SW480 (cell line): ENCODE results near the gene LMBRD2.

Experiments
- DNase-seq: peaks from one replicate; pipeline ENCODE4 v3.0.0-alpha.2; 2016; ENCODE audit warnings: low spot score

LMBRD2 gene

DNA sequence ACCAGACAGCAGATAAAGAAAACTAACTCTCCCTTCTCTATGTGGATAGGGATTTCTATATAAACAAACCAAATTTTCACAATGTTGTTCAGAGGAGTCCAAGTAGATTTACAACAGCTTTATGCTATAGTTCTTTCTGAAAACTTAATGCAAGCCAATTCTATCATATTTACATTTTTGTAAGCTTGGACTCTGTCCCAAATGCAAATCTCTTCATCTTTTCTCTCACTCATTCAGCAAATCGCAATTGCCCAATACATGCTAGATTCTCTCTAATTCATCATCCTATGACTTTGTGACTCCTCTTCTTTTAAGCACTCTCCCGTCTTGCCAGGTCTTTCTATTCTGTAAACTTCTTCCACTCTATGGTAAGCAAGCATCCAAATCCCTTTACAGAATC is 45.9 kb downstream of the LMBRD2 start:
- no peak for DNase-seq

DNA sequence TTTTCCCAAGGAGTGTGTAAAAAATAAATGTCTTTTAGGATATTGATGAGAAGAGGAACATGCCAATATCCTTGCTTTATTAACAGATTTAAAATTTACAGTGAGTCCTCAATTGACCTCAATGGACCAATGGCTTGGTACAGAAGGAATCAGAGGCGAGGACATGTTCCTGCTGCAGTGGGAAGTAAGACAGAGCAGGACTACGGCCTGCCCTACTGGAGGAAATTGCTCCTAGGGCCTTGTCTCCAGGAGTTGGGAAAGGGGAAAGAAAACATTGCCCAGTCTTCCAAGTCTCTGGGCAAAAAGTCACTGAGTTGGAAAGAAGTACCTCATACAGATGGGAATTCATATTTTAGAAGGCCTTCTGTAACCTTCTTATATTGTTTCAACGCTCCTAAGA is 51.9 kb downstream of the LMBRD2 start:
- no peak for DNase-seq

DNA sequence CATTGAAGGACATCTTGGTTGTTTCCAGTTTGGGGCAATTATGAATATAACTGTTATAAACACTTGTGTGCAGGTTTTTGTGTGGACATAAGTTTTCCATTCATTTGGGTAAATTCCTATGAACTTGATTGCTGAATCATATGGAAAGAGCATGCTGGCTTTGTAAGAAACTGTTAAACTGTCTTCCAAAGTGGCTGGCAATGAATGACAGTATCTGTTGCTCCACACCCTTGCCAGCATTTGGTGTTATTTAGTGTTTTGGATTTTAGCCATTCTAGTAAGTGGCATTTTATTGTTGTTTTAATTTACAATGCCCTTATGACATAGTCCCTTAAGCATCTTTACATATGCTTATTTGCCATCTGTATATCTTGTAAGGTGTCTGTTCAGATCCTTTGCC is 55.2 kb downstream of the LMBRD2 start:
- no peak for DNase-seq

DNA sequence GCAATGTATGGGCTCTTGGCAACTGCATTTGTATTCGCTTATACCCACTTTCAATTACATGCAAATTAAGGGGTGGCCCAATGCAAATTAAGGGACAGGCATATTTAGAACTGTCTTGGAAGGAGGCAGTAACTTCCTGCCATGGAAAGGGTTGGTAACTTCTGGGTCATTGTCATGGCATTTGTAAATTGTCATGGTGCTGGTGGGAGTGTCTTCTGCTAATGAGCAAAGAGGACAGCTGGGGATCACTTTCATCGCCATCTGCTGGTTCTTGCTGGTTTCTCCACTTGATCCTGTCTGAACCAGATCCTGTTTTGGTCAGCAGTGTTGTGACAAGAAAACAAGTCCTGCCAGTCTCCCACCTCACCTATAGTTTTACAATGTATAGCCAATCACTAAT is 61.7 kb downstream of the LMBRD2 start:
- peak; percentile 35 for DNase-seq

DNA sequence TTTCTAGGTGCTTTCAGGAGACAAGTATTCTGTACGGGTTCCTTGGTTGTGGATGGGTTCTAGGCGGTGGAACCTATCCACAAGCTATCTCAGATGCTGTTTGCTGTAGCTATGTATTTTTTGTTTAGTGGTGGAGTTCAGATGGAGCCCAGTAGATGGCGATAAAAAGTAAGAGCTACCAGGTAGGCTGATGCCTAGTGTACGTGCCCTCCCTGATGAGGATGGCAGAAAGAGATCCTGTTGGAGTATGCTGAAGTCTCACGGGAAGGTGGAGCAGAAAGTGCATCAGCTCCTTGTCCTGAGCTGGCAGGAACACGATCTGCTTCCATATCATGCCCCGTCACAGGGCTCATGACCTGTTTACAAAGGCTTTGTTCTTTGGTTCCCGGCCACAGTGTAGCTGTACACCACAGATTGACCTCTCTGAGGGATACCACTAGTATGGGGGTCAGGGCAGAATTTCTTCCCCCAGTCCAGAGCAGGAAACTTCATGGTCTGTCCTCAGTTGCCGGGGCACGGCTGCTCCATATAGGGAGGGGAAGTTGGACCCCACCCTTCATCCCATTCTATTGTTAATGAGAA is 72.4 kb downstream of the LMBRD2 start:
- peak; percentile 72 for DNase-seq

DNA sequence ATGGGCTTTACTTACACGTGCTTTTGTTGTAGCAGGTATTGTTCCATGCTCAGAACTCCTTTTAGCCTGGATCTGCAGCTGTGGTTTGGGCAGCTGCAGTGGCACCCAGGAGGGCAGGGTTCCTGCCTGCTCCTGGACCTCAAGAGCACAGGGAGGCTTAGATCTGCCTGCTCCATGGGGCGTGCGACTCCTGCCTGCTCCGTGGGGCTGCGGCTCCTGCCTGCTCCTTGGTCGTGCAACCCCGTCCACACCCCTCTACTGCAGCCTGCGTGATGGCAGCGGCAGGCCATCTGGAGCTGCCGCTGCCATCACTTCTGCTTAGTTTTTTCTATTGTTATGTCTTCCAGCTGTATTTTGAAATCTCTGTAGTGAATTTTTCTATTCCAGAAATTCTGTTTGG is 73.3 kb downstream of the LMBRD2 start:
- DNase-seq: no peak

DNA sequence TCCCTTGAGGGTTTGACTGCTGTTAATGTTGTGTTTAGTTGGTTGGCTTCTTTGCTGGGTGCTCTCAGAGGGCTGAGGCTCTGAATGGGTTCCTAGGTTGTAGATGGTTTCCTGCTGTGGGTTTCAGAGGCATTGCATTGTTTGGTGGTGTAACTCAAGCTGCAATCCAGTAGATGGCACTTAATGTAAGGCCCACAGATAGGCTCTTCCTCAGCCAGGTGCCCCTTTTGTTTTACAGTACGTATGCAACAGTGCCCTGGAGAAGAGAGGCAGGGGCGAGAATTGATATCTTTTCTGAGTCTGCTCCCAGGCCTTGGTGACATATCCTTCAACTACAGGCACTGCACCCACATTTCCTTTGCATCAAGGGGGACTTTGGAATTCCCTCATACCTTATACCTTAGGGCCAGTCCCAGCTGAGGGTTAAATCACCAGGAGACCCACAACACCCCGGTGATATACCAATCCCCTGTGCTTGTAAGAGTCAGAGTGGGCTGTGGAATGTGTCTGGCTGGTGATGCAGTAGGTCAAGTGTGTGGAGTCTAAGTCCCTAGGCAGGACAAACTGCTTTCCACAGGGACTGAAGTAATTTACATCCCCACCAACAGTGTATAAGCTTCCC is 78.0 kb downstream of the LMBRD2 start:
- peak; percentile 42 for DNase-seq

DNA sequence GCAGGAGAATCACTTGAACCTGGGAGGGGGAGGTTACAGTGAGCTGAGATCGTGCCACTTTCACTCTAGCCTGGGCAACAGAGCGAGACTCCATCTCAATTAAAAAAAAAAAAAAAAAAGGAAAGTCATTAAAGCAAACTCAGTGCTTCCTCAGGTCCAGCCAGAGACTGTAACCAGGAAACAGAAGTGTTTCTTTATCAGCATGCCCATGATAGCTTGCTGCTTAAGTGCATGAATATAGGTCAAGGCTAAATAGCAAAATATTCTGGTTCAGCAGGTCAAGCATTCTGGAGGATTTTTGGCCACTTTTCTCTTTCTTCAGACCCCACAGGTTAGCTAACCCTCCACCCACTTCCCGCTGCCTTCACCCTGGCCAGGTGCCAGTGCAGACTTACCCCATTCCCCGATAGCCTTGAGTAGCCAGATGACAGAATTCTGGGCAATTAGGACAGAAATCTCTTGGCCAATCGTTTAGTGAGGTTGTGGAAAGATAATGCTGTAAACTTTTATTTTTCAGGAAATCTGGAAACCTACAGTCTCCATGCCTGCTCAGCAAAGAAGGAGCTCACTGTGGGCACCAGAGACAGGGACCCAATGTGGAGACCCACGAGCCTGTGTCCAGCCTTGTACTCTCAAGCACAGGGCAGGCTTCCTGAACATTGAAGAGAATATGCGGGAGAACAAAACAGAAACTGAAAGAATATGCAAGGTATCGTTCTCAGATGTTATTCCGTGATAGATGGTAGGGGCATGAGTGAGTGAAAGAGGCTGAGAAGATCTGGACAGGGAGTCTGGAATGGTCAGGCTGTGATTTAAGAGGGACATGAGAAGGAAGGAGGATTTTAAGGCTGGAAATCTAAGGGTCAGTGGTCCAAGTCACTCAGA is 80.8 kb downstream of the LMBRD2 start:
- peak; percentile 19 for DNase-seq

DNA sequence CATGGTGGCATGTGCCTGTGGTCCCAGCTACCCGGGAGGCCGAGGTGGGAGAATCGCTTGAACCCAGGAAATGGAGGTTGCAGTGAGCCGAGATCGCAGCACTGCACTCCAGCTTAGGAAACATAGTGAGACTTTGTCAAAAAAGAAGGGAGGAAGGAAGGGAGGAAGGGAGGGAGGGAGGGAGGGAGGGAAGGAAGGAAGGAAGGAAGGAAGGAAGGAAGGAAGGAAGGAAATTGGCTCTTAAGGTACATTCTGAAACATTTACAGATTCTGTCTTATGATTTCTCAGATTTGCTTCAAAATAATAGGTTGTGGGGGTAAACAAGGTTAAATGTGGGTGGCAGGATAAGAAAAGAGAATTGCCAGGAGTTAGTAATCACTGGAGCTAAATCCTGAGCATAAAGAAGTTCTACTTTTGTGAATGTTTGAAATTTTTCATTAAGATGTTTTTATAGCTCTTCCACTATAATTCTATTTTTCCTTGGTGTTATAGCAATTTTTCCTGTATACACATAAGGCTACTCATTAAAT is 82.9 kb downstream of the LMBRD2 start:
- no peak for DNase-seq

DNA sequence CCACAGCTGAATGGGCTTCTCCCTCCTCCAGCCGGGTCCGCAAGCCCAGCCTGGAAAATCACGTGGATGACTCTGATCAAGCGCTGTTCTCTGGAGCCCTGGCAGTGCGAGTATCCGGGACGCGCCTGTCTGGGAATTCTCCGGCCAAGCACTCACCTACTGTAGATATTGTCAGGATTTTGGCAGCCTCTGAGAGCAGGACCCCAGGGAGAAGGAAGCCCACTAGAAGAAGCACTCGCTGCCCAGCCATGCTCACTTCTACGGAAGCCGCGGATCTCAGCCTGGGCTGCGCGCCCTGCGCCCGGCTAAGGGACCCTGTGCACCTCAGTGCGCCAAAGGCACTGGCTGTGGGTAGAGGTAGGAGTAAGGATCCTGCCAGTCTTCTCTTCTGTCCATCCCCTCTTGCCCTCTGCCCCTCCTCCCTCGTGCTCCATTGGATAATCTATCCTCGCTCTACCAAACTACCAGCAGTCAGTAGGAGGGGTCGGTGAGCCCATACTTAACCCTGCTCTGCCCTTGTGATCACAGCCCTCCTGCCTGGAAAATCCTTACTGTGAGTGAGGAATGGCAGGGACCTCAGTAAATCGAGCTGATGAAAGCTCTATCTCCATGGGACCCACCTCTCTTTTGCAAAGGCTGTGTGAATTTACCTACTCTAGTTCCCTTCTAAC is 85.0 kb downstream of the LMBRD2 start, which contains the start of gene UGT3A2:
TSS of gene UGT3A2 (minus strand) at position 343 of the 671 bp plus-strand sequence. CDS start at position 250, 93 bp downstream.
- DNase-seq: no peak

DNA sequence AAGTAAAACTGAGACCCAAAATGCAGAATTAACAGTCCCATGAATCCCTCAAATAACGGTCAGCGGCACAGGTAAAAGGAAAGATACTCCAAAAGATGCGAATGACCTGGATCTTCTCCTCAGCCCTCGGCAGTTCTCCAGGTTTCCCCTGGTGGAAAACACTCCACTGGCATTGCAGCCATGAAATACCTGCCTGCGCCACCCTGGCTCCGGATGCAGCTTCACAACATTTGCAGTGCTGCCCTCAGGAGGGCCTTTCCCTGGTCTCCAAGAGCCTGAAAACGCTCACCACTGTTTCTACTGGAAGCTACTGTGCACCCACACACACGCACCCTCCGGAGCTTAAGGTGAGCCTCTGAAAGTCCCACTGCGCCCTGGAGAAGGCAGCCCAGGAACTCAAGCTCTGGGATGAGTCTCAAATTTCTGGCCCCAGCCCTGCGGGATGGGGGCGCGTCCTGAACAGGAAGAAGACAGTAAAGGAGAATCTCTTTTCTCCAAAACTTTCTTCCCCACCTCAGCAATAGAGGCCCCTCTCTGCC is 85.6 kb downstream of the LMBRD2 start:
- no peak for DNase-seq

DNA sequence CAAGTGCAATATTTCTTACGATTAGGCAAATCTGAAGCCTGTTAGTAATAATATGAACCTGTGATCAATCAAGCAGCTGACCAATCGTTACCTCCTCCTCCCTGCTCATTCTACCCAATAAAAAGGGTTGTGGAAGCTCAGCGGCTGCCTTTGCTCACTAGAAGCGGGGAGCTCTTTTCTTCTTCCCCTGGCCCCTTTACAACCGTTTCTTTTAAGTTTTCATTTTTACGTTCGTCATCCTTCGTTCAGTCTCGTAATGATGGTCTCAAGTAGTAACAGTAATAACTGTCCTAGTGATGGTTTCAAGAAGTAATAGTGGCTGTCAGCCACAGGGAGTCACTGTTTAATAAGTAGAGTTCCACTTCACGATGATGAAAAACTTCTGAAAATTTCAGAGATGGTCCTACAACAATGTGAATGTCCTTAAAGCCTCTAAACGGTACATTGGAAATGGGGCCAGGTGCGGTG is 91.2 kb downstream of the LMBRD2 start:
- peak; percentile 8 for DNase-seq

DNA sequence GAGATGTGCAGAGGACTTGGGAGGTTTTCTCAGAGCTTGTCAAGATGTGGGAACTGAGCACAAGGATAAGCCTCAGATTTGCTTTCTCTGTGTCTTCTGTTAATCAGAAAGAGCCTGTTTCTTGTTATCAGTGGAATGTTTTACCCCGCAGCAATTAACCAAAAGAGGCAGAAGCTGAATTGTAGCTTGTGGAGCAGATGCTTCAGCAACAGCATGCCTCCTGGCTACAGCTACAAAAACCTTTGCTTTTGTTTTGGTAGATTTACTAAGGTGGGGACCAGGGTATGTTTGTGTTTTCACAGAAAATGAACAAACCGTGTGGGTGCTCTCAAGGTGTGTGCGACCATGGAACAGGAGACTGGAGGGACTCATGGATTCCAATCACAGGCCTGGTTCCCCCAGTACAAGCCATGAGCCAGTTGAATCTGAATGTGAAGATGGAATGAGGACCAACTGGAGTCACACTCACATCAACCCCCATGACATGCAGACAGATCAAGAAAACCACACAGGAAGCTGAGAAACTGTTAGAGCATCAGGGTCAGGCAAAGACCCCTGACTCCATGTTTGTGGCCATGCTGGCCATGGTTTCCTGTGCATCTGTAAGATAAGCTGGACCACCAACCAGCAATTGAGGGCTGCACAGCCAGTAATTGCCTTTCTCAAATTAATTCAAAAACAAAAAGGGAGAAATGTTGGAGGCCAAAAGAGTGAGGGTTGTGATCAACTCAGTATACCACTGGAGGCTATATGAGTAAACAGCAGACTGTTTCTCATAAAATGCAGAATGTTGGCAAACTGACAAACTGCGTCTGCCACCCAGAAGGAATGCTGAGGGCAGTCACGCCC is 91.9 kb downstream of the LMBRD2 start:
- DNase-seq: no peak

DNA sequence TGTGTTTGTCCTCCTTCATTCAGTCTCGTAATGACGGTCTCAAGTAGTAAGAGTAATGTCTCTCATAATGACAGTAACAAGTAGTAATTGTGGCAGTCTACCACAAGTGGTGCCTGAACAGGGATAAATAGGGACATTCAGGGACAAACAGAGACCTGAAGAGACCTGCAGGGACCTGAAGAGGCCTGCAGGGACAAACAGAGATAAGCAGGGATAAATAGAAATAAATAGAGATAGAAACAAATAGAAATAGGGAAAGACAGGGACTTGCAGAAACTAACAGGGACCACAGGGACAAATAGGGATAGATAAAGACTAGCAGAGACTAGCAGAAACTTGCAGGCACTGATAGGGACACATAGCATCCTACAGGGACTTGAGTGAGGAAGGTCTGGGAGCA is 92.9 kb downstream of the LMBRD2 start:
- no peak for DNase-seq

DNA sequence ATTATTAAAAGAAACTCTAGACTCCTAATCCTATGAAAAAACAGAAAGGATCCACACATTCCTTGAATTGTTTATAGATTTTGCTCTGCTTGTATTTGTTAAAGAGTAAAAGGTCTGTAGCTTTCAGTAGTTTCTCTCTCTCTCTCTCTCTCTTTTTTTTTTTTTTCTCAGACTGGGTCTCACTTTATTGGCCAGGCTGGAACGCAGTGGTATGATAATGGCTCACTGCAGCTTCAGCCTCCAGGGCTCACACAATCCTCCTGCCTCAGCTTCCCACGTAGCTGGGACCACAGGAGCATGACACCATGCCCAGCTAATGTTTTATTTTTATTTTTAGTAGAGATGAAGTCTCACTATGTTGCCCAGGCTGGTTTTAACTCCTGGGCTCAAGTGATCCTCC is 94.3 kb downstream of the LMBRD2 start:
- DNase-seq: no peak

DNA sequence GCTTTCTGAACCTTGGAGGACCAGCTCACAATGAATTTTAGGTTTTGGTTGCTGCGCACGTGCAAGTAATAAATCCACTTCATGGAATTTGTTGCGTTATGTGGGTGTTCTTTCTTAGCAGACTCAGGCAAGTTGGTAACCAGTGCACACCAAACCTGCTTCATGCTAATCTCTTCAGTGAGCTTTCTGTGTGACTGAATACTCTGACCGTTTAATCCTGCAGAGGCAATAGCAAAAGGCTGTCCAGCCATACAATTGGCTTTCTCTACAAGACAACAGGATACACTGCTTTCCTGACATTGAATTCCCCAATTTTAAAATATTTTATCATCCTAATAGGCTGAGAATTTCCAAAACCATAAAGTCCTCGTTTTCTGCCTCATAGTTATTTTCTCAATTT is 95.3 kb downstream of the LMBRD2 start:
- no peak for DNase-seq

DNA sequence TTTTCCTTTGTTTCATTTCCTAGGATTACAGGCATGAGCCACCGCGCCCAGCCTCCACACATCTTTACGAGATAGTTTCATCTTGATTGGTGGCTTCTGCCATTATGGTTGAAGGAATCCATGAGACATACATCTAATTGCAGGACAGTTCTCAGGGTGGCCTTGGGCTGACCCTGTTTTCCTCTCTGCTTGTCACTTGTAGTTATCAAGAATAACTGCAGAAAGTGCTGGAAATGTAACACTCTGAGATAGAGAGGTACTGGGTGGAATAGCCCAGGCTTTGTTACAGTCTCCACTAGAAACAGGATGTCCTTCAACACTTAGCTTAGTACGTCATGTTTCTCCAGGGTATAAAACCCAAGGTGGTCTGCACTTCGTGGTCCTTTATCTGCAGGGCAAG is 95.7 kb downstream of the LMBRD2 start:
- DNase-seq: no peak

DNA sequence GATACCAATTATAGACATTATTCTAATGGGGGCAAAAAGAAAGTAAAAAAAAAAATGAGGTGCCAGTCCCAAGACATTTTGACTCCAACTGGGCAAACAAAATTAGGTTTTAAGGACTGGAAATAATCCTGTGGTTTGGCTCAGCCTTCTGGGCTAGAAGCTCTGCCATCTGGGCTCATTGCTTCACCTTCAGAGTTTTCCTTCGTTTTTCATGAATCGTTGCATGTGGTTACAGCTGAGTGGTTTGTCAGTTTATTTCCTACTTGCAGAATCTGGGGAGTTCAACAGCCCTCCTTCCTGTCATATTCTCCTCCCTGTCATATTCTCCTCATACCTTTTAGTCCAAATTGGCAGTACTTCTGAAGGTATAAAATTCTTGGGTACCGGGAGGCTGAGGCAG is 97.0 kb downstream of the LMBRD2 start:
- no peak for DNase-seq

DNA sequence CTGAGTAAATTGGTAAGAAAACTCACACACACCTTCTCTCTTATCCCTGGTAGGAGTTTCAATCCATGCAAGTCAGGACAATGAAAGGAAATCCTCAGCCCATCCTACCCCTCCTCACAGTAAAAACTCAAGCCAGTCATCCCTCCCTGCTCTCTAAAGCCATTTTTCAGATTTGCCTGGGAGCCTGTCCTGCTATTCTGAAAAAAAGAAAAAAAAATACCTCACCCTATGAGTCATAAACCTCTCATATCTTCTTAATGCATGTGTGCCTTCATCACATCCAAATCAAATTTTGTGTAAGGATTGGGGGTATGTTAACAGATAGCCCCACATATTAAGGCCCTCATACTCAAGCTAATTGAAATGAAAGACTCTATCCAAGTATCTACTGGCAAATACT is 99.1 kb downstream of the LMBRD2 start:
- no peak for DNase-seq

DNA sequence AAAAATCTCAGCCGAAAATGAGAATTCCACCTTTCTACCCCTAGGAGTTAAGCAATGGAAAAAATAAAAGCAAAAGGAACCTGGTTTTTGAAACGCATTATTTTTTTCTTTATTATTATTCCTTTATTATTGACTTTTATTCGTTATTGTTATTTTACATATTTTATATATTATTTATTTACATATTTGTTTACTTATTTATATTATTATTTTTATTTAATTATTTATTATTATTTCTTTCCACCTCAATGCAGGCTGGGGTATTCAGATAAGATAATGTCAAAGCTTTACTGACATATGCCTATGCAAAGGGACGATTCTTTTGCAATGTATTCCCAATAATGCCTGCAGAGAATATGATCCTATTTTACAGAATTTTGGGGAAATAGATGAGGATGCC is 101.7 kb downstream of the LMBRD2 start:
- DNase-seq: no peak
